SK-N-SH (cell line): ENCODE data around the gene ZNF410. TPM values are rescaled to one million over a fixed set of nuclear protein-coding genes. Genes with fewer than 3 reads are reported as not detected.
"Not testable (repeated sequence)": the region's sequence is repeated elsewhere in the genome, so short reads cannot be mapped to it uniquely, and the experiment has no call there.

Experiments used
- CTCF ChIA-PET: fragments of 300-600, 350-600 bp; formaldehyde crosslinking; extraction: SDS; loops from one replicate; lab custom pipeline; 2021; lab: Yijun Ruan, JAX
- POLR2A ChIA-PET: fragments of 350-600 bp; sonication (Branson Sonifier 250); formaldehyde crosslinking; extraction: SDS; loops from one replicate; lab custom pipeline; 2020; ENCODE audit warnings: antibody characterized with exemption, inconsistent platforms; lab: Yijun Ruan, JAX
- DNase-seq: peaks from one replicate; pipeline ENCODE4 v3.0.0; 2012
- H2AFZ ChIP-seq: fragments of 200-600 bp; sonication (generic); 2 replicates; pipeline ENCODE4 v1.8.1; 2016; ENCODE audit warnings: antibody characterized with exemption, mild to moderate bottlenecking, low read depth
- H3F3A ChIP-seq: fragments of 200-600 bp; sonication (generic); replicated peaks from 2 replicates; pipeline ENCODE3; 2016; ENCODE audit warnings: antibody characterized with exemption, mild to moderate bottlenecking; ENCODE audit not compliant: insufficient read depth
- H3K27ac ChIP-seq, 2 experiments: fragments of 200-500 bp in 1 of 2; fragments of 200-600 bp in 1 of 2; sonication (Bioruptor generic) in 1 of 2; sonication (generic), shearing (Covaris generic) in 1 of 2; 2 replicates each; pipeline versions ENCODE4 v1.5.1 to v1.6.1; 2014 to 2016; ENCODE audit warnings: low read depth in 2 of 2, inconsistent platforms in 1 of 2, low read length in 1 of 2, mild to moderate bottlenecking in 1 of 2, mixed read lengths in 1 of 2
- H3K27me3 ChIP-seq: fragments of 200-600 bp; sonication (generic), shearing (Covaris generic); 2 replicates; pipeline ENCODE4 v1.6.1; 2016; ENCODE audit warnings: mixed run types; ENCODE audit not compliant: insufficient read depth
- H3K36me3 ChIP-seq, 2 experiments: fragments of 200-500 bp in 1 of 2; fragments of 200-600 bp in 1 of 2; sonication (Bioruptor generic) in 1 of 2; sonication (generic) in 1 of 2; replicated peaks in 1 of 2; 2 replicates each; pipeline versions ENCODE3 to v1.5.1; 2014 to 2016; ENCODE audit warnings: low read length in 1 of 2, mild to moderate bottlenecking in 1 of 2; ENCODE audit not compliant: insufficient read depth in 2 of 2, control insufficient read depth in 1 of 2
- H3K4me1 ChIP-seq, 2 experiments: fragments of 200-500 bp in 1 of 2; fragments of 200-600 bp in 1 of 2; sonication (Bioruptor generic) in 1 of 2; sonication (generic), shearing (Covaris generic) in 1 of 2; 2 replicates each; pipeline versions ENCODE4 v1.5.1 to v1.6.1; 2014 to 2016; ENCODE audit warnings: low read depth in 1 of 2, low read length in 1 of 2, mixed run types in 1 of 2; ENCODE audit not compliant: insufficient read depth in 2 of 2, control insufficient read depth in 1 of 2
- H3K4me2 ChIP-seq: fragments of 200-600 bp; sonication (generic), shearing (Covaris generic); 2 replicates; pipeline ENCODE4 v1.6.1; 2017; ENCODE audit warnings: mixed run types
- H3K4me3 ChIP-seq, 2 experiments: fragments of 200-500 bp in 1 of 2; fragments of 200-600 bp in 1 of 2; sonication (Bioruptor generic) in 1 of 2; sonication (generic), shearing (Covaris generic) in 1 of 2; 2 replicates each; pipeline versions ENCODE4 v1.5.1 to v1.8.1; 2014 to 2016; ENCODE audit warnings: low read depth in 2 of 2, inconsistent platforms in 1 of 2, low read length in 1 of 2, mild to moderate bottlenecking in 1 of 2, mixed read lengths in 1 of 2, moderate library complexity in 1 of 2
- H3K79me2 ChIP-seq: fragments of 200-600 bp; sonication (generic); 2 replicates; pipeline ENCODE4 v1.8.1; 2017; ENCODE audit warnings: mild to moderate bottlenecking; ENCODE audit not compliant: insufficient read depth
- H3K9ac ChIP-seq: fragments of 200-600 bp; sonication (generic); 2 replicates; pipeline ENCODE4 v1.6.1; 2017; ENCODE audit warnings: mixed run types
- H3K9me2 ChIP-seq: fragments of 200-600 bp; sonication (generic); 2 replicates; pipeline ENCODE4 v1.6.1; 2017; ENCODE audit warnings: mixed run types
- H3K9me3 ChIP-seq: fragments of 200-600 bp; sonication (generic); 2 replicates; pipeline ENCODE4 v1.6.1; 2017; ENCODE audit warnings: mixed run types, mild to moderate bottlenecking, moderate library complexity
- H4K20me1 ChIP-seq: fragments of 200-600 bp; sonication (generic); 2 replicates; pipeline ENCODE4 v1.6.1; 2017; ENCODE audit warnings: mild to moderate bottlenecking, mixed run types; ENCODE audit not compliant: insufficient read depth
- CHD2 ChIP-seq: fragments of 150-350 bp; IDR thresholded peaks from 2 replicates; pipeline ENCODE4 v1.6.1; 2018; ENCODE audit warnings: low read length; ENCODE audit not compliant: partially characterized antibody
- EP300 ChIP-seq, 2 experiments: IDR thresholded peaks; 2 replicates each; pipeline versions ENCODE4 v1.4.0 to v1.6.1; 2012; ENCODE audit warnings: borderline replicate concordance in 1 of 2, low read depth in 1 of 2, low read length in 1 of 2
- FOSL2 ChIP-seq: IDR thresholded peaks from 2 replicates; pipeline ENCODE4 v1.4.0; 2012; ENCODE audit warnings: low read depth, mild to moderate bottlenecking, moderate library complexity, borderline replicate concordance
- FOXM1 ChIP-seq: IDR thresholded peaks from 2 replicates; pipeline ENCODE4 v1.4.0; 2012; ENCODE audit warnings: low read depth, mild to moderate bottlenecking
- IRF3 ChIP-seq: fragments of 150-350 bp; IDR thresholded peaks from 2 replicates; pipeline ENCODE4 v1.6.1; 2016; ENCODE audit warnings: mild to moderate bottlenecking, low read depth, low read length
- MEF2A ChIP-seq: IDR thresholded peaks from 2 replicates; pipeline ENCODE4 v1.4.0; 2012; ENCODE audit warnings: low read depth, borderline replicate concordance
- NFIC ChIP-seq: IDR thresholded peaks from 2 replicates; pipeline ENCODE4 v1.4.0; 2012; ENCODE audit warnings: borderline replicate concordance
- NRF1 ChIP-seq: IDR thresholded peaks from 2 replicates; pipeline ENCODE4 v1.6.1; 2012; ENCODE audit warnings: low read depth, mild to moderate bottlenecking, low read length
- PBX3 ChIP-seq: IDR thresholded peaks from 2 replicates; pipeline ENCODE4; 2012
- RAD21 ChIP-seq: IDR thresholded peaks from 2 replicates; pipeline ENCODE4 v1.6.1; 2012; ENCODE audit warnings: mild to moderate bottlenecking, low read length
- RCOR1 ChIP-seq: fragments of 150-350 bp; IDR thresholded peaks from 2 replicates; pipeline ENCODE4 v1.6.1; 2017; ENCODE audit warnings: antibody characterized with exemption, low read length
- RFX5 ChIP-seq: IDR thresholded peaks from 2 replicates; pipeline ENCODE4 v1.6.1; 2012; ENCODE audit warnings: mild to moderate bottlenecking, improper control_type of control experiment, low read length
- RXRA ChIP-seq: IDR thresholded peaks from 2 replicates; pipeline ENCODE4 v1.4.0; 2012; ENCODE audit warnings: low read depth, mild to moderate bottlenecking, borderline replicate concordance
- TAF1 ChIP-seq: IDR thresholded peaks from 2 replicates; pipeline ENCODE4 v1.6.1; 2012; ENCODE audit warnings: low read depth, mild to moderate bottlenecking, low read length, moderate library complexity, borderline replicate concordance
- ZBTB33 ChIP-seq: IDR thresholded peaks from 2 replicates; pipeline ENCODE4 v1.4.0; 2012; ENCODE audit warnings: low read depth, borderline replicate concordance
- WGBS: methylation state at CpG from one replicate; pipeline ENCODE4 v1.1.6; 2017; ENCODE audit warnings: low lambda C conversion rate; 5-methylcytosine and 5-hydroxymethylcytosine counted together
- polyA plus RNA-seq, 3 experiments: library from polyadenylated mRNA; depleted of rRNA; stranded (reverse); fragments of >200 nt; gene quantifications; 2 replicates each; pipeline ENCODE4 v1.2.3, GENCODE V29; 2012

The ZNF410 gene
- polyA plus RNA-seq, 1 of the 3 experiments (the other 2 are of a cell fraction), result 22.8 TPM

- Histone ChIP-seq H3K27me3 (no peaks in the 10 kb centered on the region), H3K4me1 (no peaks in the 10 kb centered on the region), H3K9me3 (no peaks in the 10 kb centered on the region), H3K9ac (no peak overlapping the region), H3K36me3 (peaks cover 18 to 36% of the 10 kb centered on the region in 2 experiments), H3K27ac (no peak overlapping the region), H4K20me1 (no peaks in the 10 kb centered on the region), H3K4me2 (no peak overlapping the region), H3K9me2 (no peaks in the 10 kb centered on the region), H3K79me2 (no peaks in the 10 kb centered on the region), H3F3A (peaks cover 5% of the 10 kb centered on the region), H2AFZ (no peak overlapping the region), H3K4me3 (no peak overlapping the region)
- 99% methylated on average over 2 of the region's 2 CpGs for WGBS
- DNase-seq, result no peak
- no peak for TF ChIP-seq MEF2A
- TF ChIP-seq PBX3, result no peak
- TF ChIP-seq EP300 (IDR thresholded peaks at IDR 0.05; ENCODE audit: borderline replicate concordance in 1 of 2, low read depth in 1 of 2, low read length in 1 of 2), result no peak
- no peak for TF ChIP-seq NRF1
- no peak for TF ChIP-seq RFX5
- ChIA-PET CTCF (no interaction called here), POLR2A (interaction anchor here (0.7 kb wide), 2 partner anchors 76 to 1359 kb away, joined by 3 to 5 read pairs; no protein-coding TSS in a partner anchor)
Measured at GRCh38 chr14:73863209-73863608, 23.4 kb upstream of the ZNF410 start.

- no peaks in the 10 kb centered on the region for H3K79me2 ChIP-seq
- no peak overlapping the region for H3K9ac ChIP-seq
- no peak overlapping the region for H3K27ac ChIP-seq
- H3K9me2 ChIP-seq, result no peaks in the 10 kb centered on the region
- H3K4me3 ChIP-seq, result no peak overlapping the region
- CTCF ChIA-PET, result no interaction called here
- no peaks in the 10 kb centered on the region for H3K4me1 ChIP-seq
- TF ChIP-seq FOSL2 (no peak), FOXM1 (no peak), NFIC (no peak), ZBTB33 (no peak), MEF2A (no peak), IRF3 (no peak), RCOR1 (no peak), CHD2 (no peak), TAF1 (no peak), RXRA (no peak), RAD21 (no peak)
- TF ChIP-seq, all 33 proteins: peak for 0
- Histone ChIP-seq H2AFZ (no peak overlapping the region), H3K36me3 (peaks cover 17 to 34% of the 10 kb centered on the region in 2 experiments), H3K9me3 (no peaks in the 10 kb centered on the region), H4K20me1 (no peaks in the 10 kb centered on the region), H3K27me3 (no peaks in the 10 kb centered on the region), H3F3A (no peaks in the 10 kb centered on the region), H3K4me2 (no peak overlapping the region)
- 96% methylated on average over 8 of the region's 8 CpGs for WGBS
- POLR2A ChIA-PET, result no interaction called here
- DNase-seq, result no peak
Measured at GRCh38 chr14:73865534-73866113, 21.0 kb upstream of the ZNF410 start.

- H3K4me2 ChIP-seq, H3K4me1 ChIP-seq, H4K20me1 ChIP-seq, H3K27me3 ChIP-seq, H2AFZ ChIP-seq, H3K79me2 ChIP-seq, H3K9me2 ChIP-seq, H3K9me3 ChIP-seq, DNase-seq, H3F3A ChIP-seq, H3K9ac ChIP-seq, POLR2A ChIA-PET, H3K4me3 ChIP-seq, H3K27ac ChIP-seq: not testable (repeated sequence)
- H3K36me3 ChIP-seq, result peaks cover 13 to 24% of the 10 kb centered on the region in 2 experiments
- WGBS, result 93% methylated on average over 11 of the region's 11 CpGs
- CTCF ChIA-PET, result interaction anchor here (0.6 to 1.9 kb wide), 2 partner anchors 30 to 141 kb away, joined by 3 to 5 read pairs; no protein-coding TSS in a partner anchor
Measured at GRCh38 chr14:73869754-73870153, 16.9 kb upstream of the ZNF410 start.
